Renal pelvis (tissue), 4 donors: Measurements from ENCODE around the gene MLANA. TPM values are rescaled to one million over a fixed set of nuclear protein-coding genes. Genes with fewer than 3 reads are reported as not detected.
"Not testable (repeated sequence)": the region's sequence is repeated elsewhere in the genome, so short reads cannot be mapped to it uniquely, and the experiment has no call there.

Experiments
- DNase-seq: peaks from one replicate; pipeline ENCODE4 v3.0.0-alpha.2; 2013
- polyA plus RNA-seq, 3 donors: library from polyadenylated mRNA; unstranded; fragments of 120-200 nt; gene quantifications; one replicate each; pipeline ENCODE4 v1.2.1, GENCODE V29; 2013; ENCODE audit not compliant: insufficient read length in 3 of 3

MLANA gene
- polyA plus RNA-seq, 3 donors: 0.93 to 1.6 (median 1.1) TPM

DNA sequence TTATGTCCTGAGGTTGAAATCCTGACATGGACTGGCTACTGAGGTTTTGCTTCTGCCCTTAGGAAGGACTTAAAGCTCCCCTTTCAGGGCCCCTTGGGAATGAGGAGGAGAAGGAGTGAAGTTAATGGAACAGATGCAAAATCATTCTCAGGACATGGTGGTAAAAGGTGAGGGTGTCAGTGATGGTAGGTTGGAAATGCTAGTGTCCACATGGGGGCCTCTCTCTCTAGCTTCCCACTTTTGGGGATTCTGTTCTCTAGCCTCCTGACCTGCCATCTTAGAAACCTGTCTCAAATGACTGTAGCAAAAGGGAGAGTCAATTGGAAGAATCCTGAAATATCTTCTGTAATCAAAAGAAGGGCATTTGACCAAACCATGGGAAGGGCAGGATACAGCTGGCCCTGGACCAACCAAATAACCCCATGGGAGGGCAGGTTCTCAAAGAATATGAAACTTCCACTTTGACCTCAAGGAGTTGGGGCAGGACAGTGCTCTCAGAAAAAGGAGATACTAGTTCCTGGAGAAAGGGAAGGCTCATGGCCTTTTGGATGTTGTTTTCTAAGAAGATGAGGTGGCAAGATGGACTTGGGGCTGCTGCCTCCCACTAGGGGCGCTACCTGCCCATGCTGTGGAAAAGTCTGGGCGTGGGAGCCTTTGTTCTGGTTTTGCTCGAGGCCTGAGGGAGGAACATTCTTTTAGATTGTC, 21.2 kb upstream of the MLANA start:
- no peak for DNase-seq

DNA sequence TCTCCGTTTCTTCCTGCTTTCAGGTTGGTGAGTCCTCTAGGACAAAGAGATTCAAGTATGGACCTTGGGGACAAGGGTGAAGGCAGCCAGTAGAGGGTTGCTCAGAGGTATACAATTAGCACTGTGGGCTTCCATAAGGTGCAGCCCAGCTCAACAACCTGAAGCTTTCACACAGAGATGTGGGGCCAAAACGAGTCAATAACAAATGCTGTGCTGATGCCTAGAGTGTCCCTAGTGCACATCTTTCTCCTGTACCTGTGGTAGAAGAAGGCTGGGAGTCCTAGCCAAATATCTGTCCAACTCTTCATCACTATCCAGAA, 20.7 kb upstream of the MLANA start:
- DNase-seq: no peak

DNA sequence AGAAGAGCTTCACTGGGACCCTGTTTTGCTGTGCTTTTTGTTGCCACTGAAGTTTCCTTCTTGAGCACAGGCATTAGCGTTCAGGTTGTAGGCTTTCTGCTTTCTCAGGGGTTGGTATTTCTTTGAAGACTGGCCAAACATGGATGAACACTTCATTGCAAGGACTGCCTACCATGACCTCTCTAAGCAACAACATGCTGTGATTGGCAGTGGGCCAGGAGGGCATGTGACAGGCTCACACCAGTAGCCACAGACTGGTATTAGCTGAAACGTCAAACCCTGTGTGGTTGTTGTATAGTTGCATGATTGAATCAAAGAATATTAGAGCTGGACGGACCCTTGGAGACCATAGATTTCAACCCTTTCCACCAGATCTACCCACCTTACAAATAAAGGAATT, 20.0 kb upstream of the MLANA start:
- DNase-seq: no peak

DNA sequence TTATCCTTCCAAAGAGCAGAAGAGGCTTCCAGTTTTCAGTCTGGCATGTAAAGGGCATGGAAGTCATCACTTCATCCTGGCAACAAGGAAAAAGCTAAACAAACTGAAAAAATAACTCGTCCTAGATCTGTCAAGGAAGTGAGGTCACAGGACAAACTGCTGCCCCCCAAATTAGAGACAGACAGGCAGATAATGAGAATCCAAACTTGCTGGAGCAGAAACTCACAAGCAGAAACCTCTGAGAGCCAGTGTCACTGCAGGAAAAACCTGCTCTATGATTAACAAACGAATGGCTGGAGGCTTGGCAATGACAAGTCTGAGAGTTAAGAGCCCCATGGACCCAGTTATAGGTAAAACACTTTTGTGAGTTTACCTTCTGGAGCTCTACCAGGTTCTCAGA, 18.9 kb upstream of the MLANA start:
- no peak for DNase-seq

DNA sequence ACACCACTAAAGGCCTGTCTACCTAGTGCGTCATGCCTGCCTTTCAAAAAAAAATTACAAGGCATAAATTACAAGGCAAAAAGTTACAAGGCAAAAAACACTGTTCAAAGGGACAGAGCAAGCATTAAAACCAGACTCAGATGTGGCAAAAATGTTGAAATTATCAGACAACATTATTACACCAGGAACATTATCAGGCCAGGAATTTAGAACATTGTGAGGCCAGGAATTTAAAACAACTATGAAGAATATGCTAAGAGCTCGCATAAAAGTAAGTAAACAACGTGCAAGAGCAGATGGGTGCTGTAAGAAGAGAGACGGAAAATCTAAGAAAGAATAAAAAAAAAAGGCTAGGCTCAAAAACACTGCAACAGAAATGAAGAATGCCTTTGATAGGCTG, 18.2 kb upstream of the MLANA start:
- DNase-seq: no peak

DNA sequence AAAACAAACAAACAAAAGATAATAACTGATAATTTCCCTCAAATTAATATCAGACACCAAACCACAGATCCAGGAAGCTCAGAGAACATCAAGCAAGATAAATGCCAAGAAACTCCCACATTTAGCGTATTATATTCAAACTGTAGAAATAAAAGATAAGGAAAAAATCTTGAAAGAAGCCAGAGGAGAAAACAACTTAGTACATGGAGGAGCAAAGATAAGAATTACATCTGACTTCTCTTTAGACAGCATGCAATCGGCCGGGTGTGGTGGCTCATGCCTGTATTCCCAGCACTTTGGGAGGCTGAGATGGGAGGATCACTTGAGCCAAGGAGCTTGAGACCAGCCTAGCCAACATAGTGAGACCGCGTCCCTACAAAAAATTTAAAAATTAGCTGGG, 17.2 kb upstream of the MLANA start:
- no peak for DNase-seq

DNA sequence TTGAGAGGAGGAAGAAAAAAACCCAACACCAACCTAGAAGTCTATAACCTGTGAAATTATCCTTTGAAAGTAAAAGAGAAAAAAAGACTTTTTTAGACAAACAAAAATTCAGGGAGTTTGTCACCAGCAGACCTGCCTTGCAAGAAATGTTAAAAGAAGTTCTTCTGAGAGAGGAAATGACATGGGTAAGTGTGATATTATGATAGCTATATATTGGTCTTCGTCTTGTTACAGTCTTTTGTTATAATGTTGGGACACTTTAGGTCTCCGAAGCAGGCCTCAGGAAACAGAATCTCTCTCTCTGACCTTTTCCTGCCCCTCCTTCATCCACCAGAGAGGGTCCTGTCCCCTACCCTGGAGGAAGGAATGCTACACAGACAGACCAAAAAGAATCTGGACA, 16.6 kb upstream of the MLANA start:
- DNase-seq: no peak

DNA sequence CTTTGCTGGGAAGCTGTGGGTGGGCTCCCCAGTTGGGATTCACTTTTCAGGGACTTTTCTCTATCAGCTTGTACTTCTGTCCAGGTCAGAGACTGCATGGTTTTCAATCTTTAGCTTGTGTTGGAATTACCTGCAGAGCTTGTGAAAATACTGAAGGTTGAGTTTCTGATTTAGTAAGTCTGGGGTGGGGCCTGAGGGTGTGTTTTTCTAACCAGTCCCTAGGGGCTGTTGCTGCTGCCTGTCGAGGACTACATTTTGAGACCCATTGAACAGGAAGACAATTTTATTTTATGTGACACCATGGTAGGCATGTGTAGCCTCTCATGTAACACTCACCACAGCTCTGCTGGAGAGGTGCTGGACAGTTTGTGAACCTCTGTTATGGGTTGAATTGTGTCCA, 14.7 kb upstream of the MLANA start:
- DNase-seq: no peak

DNA sequence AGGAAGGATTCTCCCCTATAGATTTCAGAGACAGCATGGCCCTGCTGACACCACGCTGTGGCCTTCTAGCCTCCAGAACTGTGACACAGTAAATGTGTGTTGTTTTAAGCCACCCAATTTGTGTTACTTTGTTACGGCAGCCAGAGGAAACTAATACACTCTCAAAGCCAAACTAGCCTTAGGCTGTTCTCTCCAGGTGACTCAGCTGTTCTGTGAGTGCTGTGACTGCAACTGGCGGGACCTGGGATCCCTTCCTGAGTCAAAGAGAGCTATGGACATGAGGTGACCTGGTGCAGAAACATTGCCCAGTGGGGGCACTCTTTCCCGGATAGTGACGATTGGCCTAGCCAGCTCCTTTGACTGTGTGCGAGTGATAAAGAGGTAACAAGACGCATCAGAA, 14.0 kb upstream of the MLANA start:
- no peak for DNase-seq

DNA sequence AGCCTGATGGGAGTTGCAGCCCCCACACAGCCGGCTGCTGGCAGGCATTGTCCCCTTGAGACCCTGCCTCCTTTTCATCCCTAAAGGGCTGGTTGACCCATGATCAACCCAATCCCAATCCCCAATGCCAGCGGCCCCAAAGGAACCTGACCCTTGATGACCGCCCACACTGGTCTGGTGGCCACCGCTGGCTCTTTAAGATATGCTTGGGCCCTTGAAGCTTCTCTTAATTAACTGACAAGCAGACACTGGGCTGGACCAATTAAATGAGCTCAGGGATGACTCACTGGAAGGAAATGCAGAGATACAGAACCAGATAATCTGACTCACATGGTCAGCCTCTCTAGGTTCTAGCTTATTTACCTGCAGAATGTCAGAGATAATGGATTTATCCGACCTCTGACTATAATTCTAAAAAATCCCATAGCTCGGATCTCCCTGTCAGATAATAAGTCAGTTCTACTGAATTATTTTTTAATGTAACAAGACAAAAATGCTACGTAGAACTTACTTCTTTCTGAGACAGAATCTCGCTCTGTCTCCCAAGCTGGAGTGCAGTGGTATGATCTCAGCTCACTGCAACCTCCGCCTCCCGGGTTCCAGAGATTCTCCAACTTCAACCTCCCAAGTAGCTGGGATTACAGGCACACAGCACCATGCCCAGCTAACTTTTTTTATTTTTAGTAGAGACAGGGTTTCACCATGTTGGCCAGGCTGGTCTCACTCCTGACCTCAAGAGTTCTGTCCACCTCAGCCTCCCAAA, 11.1 kb upstream of the MLANA start:
- DNase-seq: no peak

DNA sequence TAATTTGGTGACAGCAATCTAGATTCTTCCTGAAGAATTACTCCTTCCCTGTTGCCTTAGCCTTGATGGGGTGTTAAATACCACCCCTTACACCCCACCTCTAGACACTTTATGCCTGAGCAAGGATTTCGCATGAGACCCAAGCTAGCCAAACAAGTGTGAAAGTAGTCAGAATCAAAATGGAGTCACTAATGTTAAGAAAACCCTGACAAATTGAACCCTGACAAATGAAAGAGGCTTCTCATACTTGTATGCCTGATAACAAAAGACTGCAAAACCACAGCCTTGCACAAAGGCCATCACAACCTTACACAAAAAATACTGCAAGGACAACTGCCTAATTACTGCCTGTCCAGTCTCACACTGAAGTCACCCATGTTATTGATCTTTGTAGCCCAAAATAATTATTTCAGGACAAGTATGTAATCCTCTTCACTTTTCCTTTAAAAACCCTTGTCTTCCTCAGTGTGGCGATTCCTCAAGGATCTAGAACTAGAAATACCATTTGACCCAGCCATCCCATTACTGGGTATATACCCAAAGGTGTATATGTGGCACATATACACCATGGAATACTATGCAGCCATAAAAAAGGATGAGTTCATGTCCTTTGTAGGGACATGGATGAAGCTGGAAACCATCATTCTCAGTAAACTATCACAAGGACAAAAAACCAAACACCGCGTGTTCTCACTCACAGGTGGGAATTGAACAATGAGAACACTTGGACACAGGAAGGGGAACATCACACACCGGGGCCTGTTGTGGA, 8.3 kb upstream of the MLANA start:
- DNase-seq: not testable (repeated sequence)

DNA sequence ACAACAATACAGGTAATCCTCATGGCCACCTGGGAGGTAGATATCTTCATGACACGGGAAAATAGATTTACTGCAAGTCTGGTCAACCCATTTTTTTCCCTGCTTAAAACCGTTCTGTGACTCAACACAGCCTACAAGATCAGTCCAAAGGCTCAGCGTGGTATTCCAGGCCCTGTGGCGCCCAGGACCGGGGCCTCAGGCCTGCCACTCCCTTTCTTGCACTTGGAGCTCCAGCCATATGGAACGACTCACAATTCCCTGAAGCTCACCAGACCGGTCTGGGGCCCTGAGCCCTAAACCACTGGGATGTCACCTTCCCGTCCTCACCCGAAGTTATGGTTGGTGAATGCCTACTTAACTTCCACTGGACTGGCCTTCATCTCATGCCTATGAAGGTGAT, 6.5 kb upstream of the MLANA start:
- no peak for DNase-seq

DNA sequence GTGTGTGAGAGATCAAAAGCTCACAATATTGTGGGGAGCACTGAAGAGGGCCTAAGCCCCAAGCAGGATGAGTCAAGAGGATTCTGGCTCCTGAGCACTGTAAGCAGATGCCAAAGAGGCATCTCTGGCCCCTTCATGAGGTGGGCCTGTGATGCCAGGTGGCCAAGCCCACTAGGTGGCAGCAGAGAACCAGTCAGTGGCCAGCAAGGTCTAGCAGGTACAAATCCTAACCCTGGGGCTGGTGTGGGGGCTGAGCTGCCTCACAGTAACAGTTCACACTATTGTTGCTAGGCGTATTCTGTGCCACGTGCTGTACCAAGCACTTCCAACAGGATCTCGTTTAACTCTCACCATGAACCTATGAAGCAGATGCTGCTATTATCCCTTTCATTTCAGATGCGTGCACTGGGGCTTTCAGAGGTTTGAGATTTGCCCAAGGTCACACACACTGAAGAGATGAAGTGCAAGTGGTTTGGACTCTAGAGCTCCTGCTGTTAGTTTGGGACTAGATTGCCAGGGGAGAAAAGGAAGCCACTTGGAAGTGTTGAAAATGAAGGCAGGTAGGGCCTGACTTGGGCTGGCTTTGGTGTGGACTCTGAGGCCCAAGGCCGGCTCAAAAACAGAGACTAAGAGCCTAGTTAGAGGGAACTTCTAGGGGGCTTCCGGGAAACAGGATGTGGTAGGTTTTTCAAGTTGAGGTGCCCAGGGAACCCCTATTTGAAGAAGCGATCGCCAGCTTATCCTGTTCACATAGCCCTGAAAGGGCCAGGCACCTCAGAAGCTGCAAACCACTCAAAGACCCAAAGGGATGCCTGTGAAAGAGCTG, 4.4 kb upstream of the MLANA start:
- peak; percentile 79 for DNase-seq

DNA sequence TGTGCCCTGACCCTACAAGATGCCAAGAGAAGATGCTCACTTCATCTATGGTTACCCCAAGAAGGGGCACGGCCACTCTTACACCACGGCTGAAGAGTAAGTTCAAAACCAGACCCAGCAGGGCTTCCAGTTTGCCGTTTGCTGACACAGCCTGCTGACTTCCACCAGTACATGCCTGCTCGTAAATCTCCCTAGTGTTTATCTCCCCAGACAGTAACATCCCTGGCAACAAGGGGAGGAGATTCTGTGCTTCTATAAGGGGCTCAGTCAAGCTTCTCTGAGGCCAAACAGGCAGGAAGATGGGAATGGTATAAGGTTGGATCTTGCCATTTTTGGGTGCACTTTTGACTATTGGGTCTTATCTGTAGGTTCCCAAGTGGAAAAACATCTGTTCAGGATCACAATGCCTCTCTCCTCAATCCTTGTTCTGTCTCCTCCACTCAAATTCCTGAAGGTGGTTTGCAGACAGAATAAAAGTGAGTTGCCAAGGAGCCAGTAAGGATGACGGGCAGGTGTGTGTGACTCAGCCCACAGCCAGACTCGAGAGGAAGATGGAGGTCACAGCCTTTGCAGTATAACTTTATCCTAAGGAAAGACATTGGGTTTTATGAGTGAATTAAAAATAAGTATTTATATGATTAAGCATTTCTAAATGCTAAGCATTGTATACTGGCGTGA, 1.9 kb downstream of the MLANA start:
- DNase-seq: peak; percentile 76

DNA sequence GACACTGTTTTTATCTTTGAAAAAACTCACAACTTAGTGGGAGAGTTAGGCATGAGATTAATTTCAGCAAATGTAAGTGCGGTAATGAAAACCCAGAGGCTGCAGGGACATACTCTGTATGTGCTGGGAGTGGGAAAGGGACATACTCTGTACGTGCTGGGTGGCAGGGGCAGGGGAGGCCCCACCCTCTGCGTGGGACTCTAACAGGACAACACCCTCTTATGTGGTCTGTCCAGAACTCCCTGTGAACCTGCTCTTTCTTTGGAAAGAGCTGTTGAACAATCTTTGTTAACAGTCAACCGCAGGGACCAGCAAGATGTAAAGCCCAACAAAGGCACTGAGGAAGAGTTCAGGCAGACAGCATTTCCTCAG, 2.4 kb downstream of the MLANA start:
- DNase-seq: no peak

DNA sequence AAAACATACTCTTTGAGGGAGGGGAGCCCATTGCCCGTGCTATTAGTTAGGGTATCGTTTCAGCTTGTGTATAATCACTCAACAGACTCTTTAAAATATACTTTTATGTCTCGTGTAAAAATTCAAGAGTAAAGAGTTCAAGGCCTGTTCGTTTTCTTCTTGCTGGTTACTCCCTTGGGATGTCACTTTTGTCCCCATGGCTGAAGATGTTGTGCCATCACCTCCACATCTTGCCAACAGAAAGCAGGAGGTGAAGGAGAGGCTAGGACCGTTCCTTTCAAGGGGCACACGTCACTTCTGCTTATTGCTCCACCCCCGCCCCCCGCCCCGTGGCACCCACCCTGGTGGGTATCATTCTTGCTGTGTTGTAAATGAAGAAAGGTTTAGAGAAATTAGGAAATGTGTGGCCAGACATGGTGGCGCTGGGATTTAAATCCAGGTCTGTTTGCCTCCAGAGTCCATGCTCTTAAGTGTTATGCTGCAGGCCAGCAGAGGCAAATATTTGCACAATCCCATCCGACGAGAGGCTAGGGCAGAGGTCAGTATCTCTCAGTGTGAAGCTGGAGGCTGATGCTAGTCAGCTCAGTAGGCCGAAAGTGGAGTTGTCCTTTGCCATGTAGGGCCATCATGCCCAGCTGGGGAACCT, 3.0 kb downstream of the MLANA start:
- no peak for DNase-seq

DNA sequence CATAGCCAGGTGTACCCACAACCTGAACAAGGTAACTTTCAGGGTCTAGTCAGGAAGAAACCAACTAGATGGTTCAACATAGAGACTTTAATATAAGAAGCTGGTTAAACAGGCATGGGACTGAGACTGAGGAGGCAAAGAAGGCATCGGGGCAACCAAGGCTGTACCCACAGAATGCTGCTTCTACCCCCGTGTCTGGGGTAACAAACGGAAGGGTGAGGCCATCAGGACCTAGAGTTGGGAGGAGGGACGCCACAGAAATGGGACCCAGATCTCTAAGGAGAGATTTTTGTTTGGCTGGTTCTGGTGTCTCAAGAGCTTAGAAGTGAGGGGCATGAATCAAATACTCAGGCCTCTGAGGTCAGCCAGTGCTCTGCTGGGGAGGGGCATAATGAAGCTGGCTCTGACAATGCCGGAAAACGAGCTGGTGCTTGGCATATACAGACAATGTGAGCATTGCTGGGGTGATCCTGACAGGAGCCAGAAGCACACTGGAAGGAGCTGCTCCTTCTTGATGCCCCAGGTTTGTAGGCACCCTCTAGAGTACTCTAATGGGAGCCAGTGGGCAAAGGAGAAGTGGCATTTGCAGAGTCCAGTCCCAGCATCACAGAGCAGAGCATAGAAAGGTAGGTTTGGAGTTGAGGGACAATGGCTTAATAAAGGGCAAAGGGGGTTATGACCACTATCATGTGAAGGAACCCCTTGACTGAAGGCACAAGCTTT, 3.7 kb downstream of the MLANA start:
- no peak for DNase-seq

DNA sequence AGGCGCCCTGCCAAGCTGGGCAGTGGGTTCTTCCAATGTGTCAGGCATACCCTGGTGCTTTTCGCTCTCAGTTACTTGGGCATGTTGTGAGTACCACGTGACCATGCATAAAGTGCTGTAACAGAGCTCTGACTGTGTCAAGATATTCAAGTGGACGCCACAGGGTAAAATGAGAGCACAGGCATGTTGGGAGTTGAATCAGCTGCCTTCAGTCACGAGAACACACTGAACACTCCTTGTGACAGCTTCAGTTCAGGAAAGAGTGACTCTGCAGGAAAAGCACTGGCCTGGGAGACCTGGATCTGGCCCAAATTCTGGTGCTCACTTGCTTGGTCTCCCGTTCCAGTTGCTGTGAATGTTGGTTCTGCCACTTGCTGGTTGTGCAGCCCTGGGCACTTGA, 5.1 kb downstream of the MLANA start:
- DNase-seq: no peak

DNA sequence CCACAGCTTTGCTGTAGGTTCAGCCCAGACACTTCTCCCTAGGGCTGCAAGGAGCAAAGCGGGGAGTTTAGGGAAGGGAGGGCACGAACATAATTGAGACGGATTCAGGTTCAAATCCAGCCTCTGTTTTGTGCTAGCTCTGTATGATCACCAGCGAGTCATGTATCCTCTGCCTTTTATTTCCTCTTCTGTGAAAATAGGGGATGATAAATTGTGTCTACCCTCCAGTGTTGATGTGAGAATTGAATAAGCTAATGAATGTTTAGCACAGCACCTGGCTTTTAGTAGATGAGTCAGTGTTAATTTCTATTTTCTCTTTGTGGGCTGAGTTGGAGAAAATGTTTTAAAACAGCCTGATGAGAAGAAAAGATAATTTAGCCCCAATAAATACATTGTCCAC, 6.2 kb downstream of the MLANA start:
- DNase-seq: no peak

DNA sequence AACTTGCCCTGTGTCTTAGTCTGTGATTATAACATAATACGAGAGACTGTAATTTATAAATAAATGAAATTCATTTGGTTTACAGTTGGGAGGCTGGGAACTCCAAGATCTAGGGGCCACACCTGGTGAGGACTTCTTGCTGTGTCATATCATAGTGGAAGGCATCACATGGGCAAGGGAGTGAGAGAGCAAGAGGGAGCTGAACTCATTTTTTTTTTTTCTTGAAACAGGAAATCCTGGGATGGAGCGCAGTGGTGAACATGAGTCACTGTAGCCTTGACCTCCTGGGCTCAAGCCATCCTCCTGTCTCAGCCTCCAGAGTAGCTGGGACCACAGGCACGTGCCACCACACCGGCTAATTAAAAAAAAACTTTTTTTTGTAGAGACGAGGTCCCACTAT, 7.2 kb downstream of the MLANA start:
- DNase-seq: no peak

DNA sequence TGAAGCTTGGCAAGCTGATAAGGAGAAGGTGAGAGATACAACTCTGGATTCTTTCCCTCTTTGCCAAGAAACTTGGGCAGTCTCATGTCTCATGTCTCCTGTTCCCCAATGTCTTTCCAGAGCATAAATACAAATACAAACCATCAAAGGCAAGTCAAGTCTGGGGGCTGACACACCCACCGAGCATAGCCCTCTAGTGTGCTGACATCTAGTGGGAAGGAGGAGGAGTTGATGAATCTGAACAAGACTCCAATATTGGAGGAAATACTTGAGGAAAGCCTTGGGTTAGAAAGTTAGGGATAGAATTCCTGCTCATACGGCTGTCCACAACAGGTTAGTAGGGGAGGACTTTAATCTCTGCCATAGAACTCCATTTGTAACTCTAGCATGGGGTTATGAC, 8.6 kb downstream of the MLANA start:
- no peak for DNase-seq
